Measurements from ENCODE around the gene MTR.

GRCh38 chr1:236830116-236830515 is 35.0 kb downstream of the MTR start:
- TF ChIP-seq CTCF (IDR thresholded peaks at IDR 0.05) (no peak), POLR2A (IDR thresholded peaks at IDR 0.05) (no peak), POLR2AphosphoS5 (IDR thresholded peaks at IDR 0.05) (no peak)

Data from prostate gland (tissue), 2 donors.